Frontal cortex (tissue), 4 donors: ENCODE data around the gene COX19. TPM values are rescaled to one million over a fixed set of nuclear protein-coding genes. Genes with fewer than 3 reads are reported as not detected.
A peak's percentile ranks its signal among the peaks of the same experiment; 100 is the strongest.

ENCODE experiments used
- DNase-seq, 2 donors: peaks; one replicate each; pipeline ENCODE4 v3.0.0; 2012; ENCODE audit warnings: low spot score in 2 of 2
- FAIRE-seq: peaks from 2 replicates; lab custom pipeline; 2012; peaks lifted over from hg19 to GRCh38; lab: Jason Lieb, UNC
- total RNA-seq: library from RNA; depleted of rRNA; stranded (reverse); fragments of >200 nt; gene quantifications from one replicate; pipeline ENCODE4 v1.2.3, GENCODE V29; 2014
- donor health status: control.
- donor health status: control.
- donor health status: control.

Gene COX19
- total RNA-seq, 1 donor from 2014 or later = 13.9 TPM

DNA sequence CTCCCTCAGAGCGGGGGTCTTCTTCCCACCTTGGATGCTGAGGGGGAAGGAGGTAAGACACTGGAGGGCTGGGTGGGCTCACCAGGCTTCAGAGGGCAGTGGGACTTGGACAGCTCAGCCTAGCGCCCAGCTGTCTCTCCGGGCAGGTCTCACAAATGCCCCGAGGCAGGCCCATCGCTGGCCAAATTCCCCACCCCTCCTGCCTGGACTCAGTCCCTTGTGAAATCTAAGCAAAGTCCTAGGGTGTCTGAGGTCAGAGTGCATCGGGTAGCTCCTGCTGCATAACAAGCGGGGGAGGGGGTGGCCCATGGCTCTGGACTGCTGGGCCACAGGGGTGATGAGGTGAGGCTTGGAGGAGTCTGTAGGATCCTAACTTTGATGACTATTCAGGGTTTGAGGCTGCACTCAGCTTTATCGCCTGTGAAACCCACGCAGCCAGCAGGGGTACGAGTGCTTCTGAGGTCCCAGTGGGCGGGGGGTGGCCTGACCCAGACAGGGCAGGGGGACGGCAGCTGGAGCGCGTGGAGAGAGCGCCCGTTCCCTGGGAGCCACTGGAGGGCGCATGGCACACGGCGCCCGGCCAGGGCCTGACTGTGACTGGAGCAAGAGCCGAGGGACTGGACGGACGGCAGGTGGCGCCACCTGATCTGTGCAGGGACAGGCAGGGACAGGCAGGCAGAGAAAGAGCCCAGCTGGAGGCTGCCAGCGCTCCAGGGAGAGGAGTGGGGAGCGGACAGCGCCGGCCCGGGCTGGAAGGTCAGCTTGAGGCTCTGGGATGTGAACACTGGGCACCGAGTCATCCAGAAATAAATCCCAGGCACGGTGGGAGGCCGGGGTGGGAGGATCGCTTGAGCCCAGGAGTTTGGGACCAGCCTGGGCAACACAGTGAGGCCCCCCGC lies 17.6 kb upstream of the COX19 start:
- no peak for FAIRE-seq
- DNase-seq = peak; percentile 90 to 92

DNA sequence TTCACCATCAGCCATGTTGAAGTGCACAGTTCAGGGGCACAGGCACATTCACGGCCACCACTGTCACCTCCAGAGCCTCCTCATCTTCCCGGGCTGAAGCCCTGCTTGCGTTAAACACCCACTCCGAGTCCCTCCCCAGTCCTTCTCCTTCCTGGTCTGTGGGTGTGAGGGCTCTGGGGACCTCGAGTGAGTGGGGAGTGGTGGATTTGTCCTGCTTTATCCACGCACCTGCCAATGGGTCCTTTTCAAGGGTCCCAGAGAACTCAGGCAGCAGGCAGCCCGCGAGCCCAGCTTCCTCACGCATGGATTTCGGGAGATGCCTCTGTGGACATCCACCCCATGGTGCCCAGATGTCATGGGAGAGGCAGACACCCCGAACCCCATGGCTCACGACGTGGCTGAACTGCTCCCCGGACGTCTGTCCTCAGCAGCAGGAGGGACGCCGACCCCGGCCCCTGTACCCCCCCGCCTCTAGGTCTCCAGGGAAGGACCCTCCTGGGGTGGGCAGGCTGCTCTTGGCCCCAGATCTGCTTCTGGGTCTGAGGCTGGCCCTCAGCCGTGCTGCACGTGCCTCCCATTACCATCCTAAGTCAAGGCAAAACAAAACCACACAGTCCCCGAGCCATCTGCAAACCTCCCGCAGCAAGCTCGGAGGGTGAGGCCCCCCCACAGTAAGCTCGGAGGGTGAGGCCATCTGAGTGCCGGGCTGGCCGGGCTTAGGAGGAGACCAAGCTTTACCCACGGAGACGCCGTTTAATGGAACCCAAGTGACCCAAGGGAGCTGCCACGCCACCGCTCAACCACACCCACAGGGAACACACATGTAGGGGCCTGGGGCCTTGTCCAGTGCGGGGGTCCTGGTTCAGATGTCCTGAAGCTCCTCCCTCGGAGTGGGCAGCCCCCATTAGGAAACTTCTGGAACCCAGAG lies 16.6 kb upstream of the COX19 start:
- DNase-seq = no peak
- FAIRE-seq = no peak

DNA sequence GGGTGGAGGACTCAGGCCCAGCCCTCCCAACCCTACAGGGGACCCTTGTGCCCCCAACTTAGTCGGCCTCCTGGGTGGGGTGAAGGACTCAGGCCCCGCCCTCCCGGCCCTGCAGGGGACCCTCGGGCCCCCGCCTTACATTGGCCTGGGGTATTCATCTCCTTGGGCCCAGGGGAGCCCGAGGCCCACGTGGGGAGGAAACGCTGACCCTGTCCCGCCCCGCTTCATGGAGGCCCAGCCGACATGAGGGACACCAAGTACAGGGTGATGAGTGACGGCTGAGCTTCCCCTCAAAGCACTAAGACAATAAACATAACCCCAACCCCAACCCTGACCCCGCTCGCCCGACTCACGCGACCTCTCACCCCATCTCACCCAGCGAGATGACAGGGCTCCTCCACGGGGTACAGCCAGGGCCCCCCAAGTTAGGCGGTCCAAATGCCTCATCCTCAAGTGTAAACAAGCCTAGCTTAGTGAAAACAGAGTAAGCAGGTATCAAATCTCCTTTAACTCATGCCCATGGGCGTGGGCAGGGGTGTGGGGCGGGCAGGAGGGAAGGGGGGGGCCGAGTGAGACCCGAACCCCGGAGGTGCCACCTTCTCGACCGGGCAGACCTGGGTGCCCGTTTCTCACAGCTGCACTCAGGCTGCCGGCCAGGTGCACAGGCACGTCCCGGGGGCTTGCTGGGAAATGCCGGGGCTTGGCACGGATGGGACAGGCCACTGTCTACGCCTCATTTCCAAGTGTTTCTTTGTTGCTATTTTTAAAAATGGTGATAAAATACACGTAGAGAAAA lies 15.8 kb upstream of the COX19 start:
- no peak for DNase-seq
- no peak for FAIRE-seq

DNA sequence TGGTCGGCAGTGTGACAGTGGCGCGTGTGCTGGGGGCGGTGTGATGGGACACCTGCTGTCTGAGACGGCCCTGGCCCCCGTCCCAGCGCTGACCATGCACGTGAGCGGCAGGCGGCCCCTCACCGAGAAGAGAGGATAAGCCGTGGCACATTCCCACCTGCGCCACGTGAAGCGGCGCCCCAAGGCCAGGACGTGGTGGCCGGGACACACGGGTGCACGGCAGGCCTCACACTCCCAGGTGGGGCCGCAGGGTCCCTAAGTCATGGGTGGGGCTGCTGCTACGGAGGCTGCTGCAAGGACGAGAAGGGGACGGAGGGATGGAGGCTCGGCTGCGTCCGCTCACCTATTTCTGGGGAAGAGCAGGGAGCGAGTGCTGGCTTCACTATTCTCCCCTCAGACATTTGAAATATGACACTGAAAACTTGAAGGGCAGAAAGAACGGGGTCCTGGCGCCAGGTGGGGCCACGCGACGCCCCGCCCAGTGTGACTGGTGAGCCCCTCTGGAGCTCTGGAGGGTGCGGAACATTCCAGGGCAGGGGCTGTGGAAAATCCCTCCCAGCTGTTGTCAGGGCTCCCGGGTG lies 15.1 kb upstream of the COX19 start:
- FAIRE-seq (no peak), DNase-seq (no peak)

DNA sequence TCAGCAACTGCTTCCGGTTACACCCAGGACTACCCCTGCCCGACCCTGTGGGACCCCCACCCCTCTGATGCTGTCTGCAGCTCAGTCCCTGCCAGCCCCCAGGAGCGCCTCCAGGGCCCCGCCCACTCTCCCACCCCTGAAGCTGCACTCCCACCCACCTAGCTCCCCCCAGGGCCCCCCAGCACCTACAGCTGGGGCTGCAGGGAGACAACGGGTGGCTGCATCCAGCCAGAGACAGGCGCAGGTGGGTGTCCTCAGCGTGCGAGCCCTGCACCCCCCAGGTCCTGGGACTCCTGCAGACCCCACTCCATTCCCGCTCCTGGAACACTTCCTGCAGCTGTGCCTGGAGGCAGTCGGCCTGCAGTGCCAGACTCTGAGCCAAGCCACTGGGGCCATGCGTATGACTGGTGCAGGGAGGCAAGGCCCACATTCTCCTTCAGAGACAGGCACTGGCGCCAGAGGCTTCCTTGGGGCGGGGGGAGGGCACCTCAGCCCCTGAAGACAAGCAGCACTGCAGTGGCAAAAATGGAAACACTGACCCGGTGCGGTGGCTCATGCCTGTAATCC lies 13.7 kb upstream of the COX19 start:
- FAIRE-seq (no peak), DNase-seq (no peak)

DNA sequence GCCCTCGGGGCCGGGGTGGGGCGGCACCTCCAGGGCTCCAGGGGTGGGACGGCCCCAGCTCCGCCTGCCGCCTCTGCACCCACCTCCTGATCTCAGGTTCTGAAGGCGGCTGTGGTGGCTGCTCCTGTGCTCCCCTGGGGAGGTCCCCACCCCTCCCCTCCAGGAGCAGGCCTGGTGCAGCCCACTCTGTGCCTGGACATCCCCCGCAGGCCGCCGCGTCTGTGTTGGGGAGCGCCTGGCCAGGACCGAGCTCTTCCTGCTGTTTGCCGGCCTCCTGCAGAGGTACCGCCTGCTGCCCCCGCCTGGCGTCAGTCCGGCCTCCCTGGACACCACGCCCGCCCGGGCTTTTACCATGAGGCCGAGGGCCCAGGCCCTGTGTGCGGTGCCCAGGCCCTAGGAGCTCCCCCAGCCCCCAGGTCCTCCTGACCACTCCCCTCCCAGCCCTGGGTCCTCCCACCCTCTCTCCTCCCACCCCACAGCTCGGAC lies 13.1 kb upstream of the COX19 start:
- DNase-seq = no peak
- FAIRE-seq = no peak

DNA sequence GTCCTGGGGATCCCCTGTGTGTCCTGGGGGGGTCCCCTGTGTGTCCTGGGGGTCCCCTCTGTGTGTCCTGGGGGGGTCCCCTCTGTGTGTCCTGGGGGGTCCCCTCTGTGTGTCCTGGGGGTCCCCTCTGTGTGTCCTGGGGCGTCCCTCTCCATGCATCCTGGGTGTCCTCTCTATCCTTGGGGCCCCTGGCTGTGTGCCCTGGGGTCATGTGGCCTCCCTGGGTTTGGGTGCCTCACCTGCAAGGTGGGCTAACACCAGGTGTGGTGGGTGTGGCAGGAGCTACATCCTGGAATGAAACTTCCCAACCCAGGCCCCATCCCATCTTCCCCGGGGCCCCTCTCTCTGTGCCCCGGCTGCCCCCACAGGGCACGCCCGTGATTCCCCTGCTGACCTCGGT lies 12.6 kb upstream of the COX19 start:
- no peak for DNase-seq
- FAIRE-seq = no peak

DNA sequence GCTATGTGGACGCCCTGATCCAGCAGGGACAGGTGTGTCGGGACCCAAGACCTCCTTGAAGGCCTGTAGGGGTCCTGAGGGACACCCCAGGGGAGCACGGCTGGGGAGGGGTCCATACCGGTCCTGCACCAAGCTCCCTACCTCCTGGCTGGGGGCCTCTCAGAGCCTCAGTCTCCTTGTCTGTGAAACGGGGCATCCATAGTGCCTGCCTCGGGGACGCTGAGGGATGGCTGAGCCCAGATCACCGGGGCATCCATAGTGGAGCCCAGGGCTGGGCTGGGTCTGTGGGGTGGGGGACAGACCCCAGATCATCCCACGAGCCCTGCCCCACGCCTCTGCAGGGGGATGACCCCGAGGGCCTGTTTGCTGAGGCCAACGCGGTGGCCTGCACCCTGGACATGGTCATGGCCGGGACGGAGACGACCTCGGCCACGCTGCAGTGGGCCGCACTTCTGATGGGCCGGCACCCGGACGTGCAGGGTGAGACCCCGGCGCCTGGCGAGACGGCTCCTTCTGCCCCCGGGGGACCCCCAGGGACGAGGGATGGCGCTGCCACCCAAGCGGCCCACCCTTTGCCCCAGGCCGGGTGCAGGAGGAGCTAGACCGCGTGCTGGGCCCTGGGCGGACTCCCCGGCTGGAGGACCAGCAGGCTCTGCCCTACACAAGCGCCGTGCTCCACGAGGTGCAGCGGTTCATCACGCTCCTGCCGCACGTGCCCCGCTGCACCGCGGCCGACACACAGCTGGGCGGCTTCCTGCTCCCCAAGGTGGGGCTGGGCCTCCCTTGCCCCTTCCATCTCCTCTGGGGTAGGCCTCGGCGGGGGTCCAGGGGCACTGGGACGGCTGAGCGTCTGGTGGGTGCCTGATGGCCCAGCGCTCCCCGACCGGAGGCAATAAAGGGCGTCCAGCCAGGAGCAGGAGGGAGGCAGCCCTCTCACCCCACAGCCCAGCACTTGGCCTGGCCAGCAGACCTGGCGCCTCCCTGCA lies 11.7 kb upstream of the COX19 start:
- FAIRE-seq (no peak), DNase-seq (no peak)

DNA sequence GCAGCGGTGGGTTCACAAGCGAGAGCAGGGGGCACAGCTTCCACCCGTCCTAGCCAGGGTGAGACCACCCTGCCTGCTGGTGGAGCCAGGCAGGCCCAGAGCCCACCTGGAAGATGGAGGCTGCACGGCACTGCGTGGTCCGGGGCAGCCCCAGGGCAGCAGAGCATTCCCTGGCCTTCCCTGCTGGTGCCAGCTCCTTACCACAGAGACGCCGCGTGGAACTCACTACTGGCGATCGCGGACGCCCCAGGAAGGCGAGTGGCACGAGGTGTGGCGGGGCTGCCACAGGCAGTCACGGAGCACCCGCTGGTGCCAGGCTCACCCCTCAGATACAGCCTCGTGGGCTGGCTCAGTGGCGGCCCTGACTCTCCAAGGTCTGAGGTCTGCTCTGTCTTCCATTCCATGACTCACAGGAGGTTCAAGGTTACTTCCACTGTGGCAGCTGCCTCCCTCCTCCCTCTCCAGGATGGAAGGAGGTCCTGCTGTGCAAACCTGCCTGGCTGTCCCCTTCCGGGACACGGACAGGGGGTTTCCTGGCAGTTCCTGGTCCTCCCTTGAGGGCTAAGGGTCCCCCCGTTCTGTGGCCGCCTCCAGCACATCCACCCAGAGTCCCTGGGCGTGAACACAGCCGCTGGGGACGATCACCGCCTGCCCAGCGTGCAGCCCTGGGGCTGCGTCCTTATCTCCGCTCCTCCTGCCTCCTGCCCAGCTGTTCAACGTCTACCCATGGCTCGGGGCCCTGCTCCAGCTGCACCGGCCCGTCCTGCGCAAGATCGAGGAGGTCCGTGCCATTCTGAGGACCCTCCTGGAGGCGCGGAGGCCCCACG lies 10.8 kb upstream of the COX19 start:
- FAIRE-seq (no peak), DNase-seq (no peak)

DNA sequence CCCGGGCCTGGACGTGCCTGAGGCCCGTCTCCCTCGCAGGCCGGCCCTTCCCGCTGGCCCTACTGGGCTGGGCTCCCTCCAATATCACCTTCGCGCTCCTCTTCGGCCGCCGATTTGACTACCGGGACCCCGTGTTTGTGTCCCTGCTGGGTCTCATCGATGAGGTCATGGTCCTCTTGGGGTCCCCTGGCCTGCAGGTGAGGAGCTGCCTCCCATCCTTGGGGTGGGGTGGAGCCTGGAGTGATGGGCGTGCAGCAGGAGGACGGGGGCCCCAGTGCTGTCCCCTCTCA lies 9.7 kb upstream of the COX19 start:
- FAIRE-seq (no peak), DNase-seq (no peak)

DNA sequence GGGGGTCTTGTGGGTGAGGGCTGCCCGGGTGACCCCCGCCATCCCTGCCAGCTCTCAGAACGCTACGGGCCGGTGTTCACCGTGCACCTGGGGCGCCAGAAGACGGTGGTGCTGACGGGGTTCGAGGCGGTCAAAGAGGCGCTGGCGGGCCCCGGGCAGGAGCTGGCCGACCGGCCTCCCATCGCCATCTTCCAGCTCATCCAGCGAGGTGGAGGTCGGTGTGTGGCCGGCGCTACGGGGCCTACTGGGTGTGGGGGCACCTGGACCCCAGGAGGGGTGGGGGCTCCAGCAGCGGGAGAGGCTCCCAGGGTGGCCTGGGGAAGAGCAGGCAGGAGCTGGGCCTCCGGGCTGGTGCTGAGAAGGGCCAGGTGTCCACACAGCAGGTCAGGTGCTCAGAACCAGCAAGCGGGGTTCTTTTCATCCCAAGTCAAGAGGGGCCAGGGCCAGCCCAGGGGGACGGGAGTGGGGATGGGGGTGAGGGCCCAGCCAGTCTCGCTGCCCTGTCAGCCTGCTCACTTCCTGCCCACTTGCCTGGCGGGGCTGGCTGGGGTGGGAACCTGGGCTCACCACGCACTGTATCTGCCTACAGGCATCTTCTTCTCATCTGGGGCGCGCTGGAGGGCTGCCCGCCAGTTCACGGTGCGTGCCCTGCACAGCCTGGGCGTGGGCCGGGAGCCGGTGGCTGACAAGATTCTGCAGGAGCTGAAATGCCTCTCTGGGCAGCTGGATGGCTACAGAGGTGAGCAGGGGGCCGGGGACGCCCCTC lies 9.2 kb upstream of the COX19 start:
- no peak for DNase-seq
- FAIRE-seq = no peak

DNA sequence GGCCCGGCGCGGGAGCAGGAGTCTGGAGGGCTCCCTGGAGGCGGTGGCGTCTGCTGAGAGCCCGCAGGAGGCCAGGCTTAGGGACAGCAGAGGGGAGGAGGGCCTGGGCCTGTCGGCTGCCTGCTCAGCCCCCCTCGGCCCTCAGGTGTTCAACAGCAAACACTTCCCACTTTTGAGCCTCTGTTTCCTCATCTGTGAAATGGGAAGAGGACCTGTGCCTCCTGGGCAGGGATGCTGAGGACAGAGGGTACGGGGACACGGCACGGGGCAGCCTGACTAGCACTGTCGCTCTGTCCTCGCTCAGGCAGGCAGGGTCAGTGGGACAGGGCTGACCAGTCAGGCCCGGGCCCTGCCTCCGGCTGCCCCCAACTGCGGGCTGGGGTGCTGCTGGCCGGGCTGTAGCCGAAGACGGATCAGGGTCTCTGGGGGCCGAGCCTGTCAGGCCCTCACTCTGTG lies 8.3 kb upstream of the COX19 start:
- DNase-seq = no peak
- no peak for FAIRE-seq

DNA sequence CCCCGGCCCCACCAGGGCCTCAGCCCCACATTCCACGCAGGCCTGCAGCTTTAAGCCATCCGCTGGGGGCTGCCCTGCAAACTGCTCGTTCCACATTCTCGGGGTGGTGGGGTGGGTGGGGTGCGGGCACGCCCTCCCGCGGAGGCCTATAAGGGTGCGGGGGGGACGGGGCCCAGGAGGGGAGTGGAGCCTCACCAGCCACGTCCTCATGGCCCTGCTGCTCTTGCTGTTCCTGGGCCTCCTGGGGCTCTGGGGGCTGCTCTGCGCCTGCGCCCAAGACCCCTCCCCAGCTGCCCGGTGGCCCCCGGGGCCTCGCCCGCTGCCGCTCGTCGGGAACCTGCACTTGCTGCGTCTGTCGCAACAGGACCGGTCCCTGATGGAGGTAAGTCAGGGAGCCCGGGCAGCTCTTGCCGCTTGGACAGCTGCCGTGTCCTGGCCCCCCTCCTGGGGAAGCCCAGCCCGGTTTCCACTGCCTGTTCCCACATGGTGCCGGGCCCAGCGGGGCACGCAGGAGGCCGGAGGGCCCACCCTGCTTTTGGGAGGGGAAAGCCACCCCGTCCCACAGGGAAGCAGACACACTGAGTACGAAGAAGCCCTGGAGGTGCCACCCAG lies 7.8 kb upstream of the COX19 start, which contains the start of gene CYP2W1:
Gene CYP2W1, plus strand, starts transcription at position 178 of the 612 bp plus-strand sequence. Its CDS starts 31 bp downstream, at position 209.
- FAIRE-seq (no peak), DNase-seq (no peak)

DNA sequence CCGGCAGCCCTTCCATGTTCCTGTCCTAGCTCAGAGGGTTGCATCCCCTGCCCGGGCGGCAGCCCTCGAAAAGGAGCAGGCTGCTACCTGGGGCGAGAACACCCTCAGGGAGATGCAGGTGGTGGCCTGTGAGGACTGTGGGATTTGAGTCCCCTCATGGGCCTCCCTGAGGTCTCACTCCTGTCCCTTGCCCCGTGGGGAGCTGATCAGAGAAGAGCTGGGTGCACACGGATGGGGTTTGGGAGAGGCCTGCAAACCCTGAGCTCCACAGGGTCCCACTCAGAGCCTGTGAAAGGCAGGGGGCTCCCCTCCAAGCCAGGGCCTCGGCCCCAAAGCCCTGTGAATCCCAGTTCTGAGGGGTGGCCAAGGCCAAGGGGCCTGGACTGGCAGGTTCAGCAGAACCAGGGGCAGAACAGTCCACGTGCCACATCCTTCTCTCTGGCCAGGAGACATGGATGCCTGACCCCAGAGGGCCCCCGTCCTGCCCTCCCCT lies 7.2 kb upstream of the COX19 start:
- no peak for FAIRE-seq

DNA sequence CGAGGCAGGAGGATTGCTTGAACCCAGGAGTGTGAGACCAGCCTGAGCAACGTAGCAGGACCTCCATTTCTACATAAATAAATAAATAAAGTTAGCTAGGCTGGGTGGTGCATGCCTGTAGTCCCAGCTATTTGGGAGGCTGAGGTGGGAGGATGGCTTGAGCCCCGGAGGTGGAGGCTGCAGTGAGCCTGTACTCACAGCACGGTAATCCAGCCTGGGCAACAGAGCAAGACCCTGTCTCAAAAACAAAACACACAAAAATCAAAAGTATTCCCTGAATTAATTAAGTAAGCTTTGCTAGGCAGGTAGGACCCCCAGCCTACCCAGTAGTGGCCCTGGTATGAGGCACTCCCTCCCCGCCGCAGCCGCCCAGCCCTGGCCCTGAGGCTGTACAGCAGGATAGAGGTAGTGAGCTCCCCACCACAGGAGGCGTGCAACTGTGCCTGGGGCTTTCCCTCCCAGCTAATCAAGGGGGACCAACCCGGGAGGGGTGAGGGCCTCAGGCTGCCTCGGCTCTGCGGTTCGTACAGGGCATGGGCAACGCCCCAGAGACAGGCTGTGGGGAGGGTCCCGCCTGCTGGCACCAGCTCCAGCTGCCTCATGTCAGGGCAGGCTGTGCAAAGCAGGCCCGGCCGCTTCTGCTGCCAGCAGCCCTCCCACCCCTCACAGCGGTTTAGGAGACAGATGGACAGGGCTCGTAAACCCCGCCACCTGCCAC lies 6.6 kb upstream of the COX19 start:
- DNase-seq = no peak
- FAIRE-seq = no peak

More for the DNA sequence above, 7.2 kb upstream of the COX19 start:
- no peak for DNase-seq
